ENCODE results near the gene FBXL2.

DNA sequence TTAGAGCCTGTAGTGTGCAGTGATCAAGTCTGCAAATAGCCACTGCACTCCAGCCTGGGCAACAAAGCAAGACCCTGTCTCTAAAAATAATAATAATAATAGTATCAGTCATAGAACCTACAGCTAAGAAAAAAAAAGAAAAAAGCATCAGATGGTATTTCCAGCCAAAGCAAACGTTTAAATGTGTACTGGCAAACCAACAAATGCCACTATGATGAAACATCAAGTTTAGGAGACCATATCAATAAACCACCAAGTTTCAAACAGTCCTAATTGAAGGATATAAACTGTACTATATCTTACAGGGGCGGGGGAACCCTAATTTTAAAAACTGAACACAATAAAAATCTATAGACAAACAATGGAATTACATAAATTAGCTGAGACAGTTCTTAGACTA, 156.6 kb downstream of the FBXL2 start:
- TF ChIP-seq EZH2 (IDR thresholded peaks at IDR 0.05; ENCODE audit: low read depth) = no peak
- TF ChIP-seq, protein P1, sequence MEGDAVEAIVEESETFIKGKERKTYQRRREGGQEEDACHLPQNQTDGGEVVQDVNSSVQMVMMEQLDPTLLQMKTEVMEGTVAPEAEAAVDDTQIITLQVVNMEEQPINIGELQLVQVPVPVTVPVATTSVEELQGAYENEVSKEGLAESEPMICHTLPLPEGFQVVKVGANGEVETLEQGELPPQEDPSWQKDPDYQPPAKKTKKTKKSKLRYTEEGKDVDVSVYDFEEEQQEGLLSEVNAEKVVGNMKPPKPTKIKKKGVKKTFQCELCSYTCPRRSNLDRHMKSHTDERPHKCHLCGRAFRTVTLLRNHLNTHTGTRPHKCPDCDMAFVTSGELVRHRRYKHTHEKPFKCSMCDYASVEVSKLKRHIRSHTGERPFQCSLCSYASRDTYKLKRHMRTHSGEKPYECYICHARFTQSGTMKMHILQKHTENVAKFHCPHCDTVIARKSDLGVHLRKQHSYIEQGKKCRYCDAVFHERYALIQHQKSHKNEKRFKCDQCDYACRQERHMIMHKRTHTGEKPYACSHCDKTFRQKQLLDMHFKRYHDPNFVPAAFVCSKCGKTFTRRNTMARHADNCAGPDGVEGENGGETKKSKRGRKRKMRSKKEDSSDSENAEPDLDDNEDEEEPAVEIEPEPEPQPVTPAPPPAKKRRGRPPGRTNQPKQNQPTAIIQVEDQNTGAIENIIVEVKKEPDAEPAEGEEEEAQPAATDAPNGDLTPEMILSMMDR (conservative IDR thresholded peaks at IDR 0.05) = no peak

All from PC-9 (cell line).